ENCODE data around the gene CYP2W1.
"Not testable (repeated sequence)": the region's sequence is repeated elsewhere in the genome, so short reads cannot be mapped to it uniquely, and the experiment has no call there.

The CYP2W1 gene

DNA sequence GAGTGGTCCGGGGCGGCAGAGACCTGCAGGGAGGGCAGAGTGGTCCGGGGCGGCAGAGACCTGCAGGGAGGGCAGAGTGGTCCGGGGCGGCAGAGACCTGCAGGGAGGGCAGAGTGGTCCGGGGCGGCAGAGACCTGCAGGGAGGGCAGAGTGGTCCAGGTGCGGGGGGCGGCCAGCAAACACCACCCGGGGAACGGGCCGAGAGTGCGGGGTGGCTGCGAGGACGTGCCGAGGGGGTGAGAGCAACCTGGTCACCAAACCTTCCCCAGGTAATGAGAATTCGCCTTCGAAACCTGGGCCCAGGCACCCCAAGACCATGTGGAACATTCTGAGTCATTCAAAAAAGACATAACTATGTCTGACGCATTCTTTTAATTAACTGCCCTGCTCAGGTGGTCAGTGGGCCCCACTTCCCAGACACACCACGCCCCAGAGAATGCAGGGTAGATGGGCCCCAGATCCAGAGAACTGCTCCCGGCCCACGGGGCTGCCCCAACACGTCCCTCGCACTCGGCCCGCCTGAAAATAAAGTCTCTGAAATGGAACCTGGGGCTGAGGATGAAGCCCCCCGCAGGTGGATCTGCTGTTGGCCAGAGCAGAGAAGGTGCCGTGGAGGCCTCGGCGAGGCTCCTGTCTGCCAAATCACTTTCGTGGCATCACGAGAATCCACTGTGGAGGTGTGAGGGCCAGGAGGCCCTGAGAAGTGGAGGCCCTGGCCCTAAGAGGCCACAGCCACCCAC lies 48.9 kb downstream of the CYP2W1 start:
- DNase-seq, result no peak

DNA sequence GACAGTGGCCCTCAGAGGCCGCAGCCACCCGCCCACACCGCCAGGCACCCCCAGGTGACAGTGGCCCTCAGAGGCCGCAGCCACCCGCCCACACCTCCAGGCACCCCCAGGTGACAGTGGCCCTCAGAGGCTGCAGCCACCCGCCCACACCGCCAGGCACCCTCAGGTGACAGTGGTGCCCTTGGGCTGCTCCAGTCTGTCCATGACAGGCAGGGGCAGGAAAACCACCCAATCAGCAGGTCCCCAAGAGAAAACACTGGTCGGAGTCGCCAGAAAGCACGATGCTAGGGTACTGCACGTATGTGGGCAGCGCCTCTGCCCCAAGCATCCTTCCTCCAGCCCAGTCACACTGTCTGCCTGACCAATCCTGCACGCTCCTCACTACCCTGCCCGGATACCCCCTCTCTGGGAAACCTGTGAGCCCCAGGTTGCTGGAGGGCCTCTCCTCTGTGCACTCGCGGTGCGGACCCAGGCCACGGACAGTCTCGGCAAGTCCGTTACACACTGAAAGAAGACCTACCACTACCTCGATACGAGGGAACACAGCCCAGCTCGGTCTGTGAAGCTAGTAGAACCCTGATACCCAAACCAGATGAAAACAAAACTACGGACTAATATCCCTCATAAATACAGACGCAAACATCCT lies 49.7 kb downstream of the CYP2W1 start:
- DNase-seq, result no peak

DNA sequence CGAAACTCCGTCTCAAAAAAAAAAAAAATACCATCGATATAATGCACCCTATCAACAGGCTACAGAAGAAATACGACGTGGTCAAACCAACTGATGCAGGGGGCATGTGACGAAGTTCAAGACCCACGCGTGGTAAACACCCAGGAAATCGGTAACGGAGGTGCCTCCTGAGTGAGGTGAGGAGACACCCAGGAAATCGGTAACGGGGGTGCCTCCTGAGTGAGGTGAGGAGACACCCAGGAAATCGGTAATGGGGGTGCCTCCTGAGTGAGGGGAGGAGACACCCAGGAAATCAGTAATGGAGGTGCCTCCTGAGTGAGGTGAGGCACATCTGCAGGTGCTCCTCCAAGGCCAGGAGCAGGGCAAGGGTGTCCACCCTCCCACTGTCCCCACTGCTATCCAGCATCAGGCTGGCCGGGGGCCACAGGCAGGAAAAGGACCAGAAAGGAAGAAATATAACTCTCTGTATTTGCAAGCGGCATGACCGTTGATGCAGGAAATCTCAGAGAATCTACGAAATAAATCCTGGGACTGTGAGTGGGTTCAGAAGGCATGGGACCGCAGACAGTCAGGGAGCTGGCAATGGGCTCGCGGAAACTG lies 50.7 kb downstream of the CYP2W1 start:
- DNase-seq, result peak; percentile 77

DNA sequence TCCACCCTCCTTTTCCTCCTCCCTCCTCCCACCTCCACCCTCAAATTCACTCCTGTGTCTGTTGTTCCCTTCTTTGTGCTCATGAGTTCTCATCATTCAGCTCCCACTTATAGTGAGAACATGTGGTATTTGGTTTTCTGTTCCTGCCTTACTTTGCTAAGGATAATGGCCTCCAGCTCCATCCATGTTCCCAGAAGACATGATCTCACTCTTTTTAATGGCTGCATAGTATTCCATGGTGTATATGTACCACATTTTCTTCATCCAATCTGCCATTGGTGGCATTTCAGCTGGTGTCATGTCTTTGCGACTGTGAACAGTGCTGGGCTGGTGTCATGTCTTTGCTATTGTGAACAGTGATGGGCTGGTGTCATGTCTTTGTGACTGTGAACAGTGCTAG lies 51.8 kb downstream of the CYP2W1 start:
- not testable (repeated sequence) for DNase-seq

DNA sequence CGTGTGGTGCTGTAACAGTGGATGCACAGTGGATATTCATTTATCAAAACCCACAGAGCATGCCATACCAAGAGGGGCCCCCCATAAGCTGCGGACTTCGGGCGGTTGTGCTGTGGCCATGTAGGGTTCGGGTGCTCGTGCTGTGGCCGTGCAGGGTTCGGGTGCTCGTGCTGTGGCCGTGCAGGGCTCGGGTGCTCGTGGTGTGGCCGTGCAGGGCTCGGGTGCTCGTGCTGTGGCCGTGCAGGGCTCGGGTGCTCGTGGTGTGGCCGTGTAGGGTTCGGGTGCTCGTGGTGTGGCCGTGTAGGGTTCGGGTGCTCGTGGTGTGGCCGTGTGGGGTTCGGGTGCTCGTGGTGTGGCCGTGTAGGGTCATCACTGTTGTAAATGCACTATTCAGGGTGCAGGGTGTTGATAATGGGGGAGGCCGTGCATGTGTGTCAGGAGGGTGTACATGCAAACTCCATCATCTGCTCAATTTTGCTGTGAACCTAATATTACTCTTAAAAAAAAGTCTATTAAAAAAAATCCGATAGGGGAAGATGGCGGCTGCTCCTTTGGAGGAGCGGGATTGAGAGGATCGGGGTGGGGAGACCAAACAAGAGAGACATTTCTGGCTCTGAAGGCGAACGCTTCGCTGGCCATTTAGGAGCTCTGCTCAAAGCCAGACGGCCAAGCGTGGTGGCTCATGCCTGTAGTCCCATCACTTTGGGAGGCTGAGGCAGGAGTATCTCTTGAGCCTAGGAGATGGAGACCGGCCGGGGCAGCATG lies 53.4 kb downstream of the CYP2W1 start:
- not testable (repeated sequence) for DNase-seq

Measured in central memory CD4-positive, alpha-beta T cell (primary cell).